NCI-H1092 (cell line): Measurements from ENCODE around the gene UQCR10.

Source experiments
- DNase-seq: peaks from one replicate; lab custom pipeline; 2025; lab: John Stamatoyannopoulos, UW

UQCR10 gene

DNA sequence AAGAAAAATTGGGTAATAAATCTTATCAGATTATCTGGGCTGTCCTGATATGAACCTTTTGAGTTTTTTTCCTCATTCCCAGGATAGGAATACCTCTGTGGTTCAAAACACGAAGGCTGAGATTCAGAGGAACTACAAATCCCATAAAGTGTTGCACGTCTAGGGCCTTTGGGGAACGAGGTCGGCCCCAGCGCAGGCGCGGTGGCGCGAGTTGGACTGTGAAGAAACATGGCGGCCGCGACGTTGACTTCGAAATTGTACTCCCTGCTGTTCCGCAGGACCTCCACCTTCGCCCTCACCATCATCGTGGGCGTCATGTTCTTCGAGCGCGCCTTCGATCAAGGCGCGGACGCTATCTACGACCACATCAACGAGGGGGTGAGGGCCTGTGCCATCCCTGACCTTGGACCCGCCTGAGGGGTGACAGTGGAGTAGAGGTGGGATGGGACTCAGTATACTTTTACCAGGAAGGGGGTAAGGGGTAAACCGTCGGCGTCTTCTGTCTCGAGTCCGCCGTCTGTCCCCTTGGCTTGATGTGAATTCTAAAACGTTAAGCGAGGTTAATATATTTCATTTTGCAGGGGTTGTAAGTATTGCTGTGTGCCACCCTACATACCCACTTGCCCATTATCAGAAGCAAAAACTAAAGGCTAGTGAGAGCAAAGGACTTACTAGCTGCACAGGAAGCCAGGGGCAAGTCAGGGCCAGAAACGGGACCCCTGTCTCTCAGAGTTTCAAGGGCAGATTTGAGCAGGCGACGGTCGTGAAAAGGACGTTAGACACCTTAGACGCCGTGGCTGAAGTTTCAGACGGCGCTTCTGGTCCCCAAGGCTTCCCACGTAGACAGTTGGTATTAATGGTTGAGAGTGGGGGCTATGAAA, at the start of gene UQCR10:
TSS of gene UQCR10 (plus strand) at position 199 of the 881 bp plus-strand sequence. CDS start at position 229, 30 bp downstream.
- DNase-seq, result peak; percentile 90

- DNase-seq, result no peak
Observed at GRCh38 chr22:29717789-29718188, 49.4 kb upstream of the UQCR10 start.

GRCh38 chr22:29718949-29719898, 47.9 kb upstream of the UQCR10 start:
- DNase-seq, result no peak

GRCh38 chr22:29719899-29720645, 47.1 kb upstream of the UQCR10 start, which contains the start of gene CABP7:
TSS of gene CABP7 (plus strand) at chr22:29720003. CDS start at chr22:29720425, 422 bp downstream.
- no peak for DNase-seq

DNA sequence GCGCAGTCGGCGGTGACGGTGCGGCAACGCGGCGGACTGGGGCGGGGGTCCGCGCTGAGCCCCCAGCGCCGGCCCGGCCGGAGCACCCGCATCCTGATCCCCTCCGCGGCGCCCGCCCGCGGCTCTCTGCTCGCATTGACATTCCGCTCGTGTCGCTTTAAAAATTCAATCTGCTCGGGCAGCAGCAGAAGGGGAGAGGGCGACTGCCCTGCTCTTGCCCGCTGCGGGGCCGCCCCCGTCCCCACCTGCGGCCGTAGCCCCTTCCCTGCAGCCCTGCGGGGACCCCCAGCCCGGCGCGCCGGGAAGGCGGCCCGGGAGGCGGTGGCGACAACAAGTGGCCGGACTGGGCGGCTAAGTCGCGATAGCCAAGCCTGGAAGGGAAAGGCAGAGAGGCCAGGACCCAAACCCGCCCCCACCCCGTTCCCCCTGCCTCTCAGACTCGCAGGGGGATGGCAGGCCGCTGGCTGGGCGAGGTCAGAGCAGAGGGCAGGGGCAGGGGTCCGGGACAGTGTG, 46.3 kb upstream of the UQCR10 start:
- DNase-seq, result no peak

GRCh38 chr22:29722151-29722550, 45.0 kb upstream of the UQCR10 start:
- DNase-seq, result no peak

- no peak for DNase-seq
Observed at GRCh38 chr22:29722587-29722986, 44.6 kb upstream of the UQCR10 start.

- no peak for DNase-seq
Observed at GRCh38 chr22:29723766-29724165, 43.4 kb upstream of the UQCR10 start.

- no peak for DNase-seq
Observed at GRCh38 chr22:29724843-29725242, 42.3 kb upstream of the UQCR10 start.

GRCh38 chr22:29726106-29726505, 41.1 kb upstream of the UQCR10 start:
- no peak for DNase-seq

DNA sequence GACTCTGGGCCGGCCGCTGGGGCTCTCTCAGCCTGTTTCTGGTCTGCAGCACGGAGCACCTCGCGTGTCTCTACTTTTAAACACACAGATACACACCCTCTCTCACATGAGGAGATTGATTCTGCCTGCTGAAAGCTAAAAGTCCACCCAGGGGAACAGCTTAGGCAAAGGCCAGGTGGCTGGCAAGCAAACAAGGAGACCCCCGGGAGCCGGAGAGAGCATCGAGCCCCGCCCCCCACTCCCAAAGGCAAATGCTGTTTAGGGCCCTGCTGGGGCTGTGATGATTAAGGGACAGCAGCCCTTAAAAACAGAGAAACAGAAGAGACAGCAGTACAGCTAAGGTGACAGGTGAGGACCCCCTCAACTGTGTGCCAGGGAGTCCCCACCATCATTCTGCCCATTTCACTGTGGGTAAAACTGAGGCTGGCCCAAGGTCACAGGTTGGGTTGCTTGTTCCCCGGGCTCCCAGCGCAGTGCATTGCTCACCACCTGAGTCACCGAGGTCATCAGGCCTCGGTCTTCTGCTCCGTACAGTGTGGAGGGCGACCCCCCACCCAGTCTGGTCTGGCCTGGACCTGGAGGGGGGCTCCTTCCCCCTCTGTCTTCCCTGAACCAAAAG, 40.5 kb upstream of the UQCR10 start:
- no peak for DNase-seq

DNA sequence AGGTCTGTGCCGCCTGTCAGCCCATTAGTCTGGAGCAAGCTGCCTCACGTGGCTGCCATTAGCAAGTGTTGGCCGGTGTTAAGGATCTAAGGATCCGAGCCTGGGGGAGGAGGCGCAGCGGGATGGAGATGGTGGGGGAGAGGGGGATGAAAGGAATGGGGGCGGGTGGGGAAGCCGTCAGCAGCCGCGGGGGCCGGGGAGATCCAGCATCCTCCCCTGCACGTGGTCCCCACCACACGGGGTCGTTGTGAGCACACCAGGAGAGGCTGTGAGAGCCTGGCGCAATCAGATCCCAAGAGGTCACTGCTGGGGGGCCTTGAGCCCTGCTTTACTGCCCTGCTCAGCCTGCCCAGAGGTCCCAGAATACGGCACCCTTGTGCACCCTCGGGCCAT, 40.0 kb upstream of the UQCR10 start:
- DNase-seq, result peak; percentile 14

- no peak for DNase-seq
Observed at GRCh38 chr22:29729161-29729560, 38.0 kb upstream of the UQCR10 start.

- no peak for DNase-seq
Observed at GRCh38 chr22:29731058-29731850, 35.9 kb upstream of the UQCR10 start.

DNA sequence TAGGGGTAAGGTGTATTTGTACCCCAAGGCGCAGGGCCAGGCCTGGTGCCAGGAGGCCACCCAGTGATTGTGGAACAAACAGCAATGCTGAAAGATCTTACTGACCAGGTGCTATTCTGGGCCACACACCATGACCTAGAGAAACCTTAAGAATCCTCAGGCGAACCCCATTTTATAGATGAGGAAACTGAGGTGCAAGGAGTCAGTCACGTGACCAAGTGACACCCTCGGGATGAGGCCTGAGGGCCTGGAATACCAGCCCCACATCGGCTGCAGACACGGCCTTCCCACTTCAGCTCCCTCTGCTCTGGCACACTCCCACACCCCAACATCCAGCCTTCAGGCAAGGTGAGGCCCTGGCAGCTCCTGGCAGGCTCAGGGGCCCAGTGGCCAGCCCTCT, 34.3 kb upstream of the UQCR10 start:
- no peak for DNase-seq

- DNase-seq, result peak; percentile 70
Observed at GRCh38 chr22:29733362-29734201, 33.6 kb upstream of the UQCR10 start.

DNA sequence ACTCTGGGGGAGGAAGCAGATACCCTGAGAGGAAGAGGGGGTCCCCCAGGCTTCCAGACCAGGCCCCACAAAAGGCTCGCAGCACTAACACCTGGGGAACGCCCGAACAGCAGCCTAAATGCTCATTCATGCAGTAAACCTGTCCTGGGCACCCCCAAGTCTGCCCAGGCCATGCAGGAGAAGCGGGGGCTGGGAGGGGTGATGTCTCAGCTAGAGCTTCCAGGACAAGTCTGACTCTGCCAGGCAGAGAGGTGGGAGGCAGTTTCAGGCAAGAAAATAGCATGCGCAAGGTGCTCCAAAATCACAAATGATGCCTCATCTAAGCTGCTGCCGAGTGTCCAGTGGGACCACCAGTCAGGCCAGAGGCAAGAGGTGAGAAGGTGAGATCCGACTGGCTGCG, 32.8 kb upstream of the UQCR10 start:
- no peak for DNase-seq

DNA sequence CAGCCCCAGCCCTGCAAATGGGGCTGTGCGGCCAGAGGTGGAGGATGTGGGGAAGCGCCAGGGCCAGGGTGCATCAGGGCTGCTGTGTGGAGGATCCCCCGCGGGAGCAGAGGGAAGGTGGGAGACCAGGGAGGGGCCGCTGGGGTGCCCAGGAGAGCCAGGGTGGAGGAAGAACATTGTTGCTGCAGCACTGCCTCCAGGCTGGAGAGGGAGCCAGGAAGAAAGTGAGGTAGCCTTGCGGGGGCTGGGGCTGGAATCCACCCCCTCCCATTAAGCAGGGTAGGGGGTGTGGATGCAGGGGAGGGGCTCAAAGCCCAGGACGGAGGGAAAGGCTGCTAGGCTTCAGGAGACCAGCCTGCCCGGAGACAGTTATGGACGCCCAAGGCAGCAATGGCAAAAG, 32.3 kb upstream of the UQCR10 start:
- DNase-seq, result no peak

DNA sequence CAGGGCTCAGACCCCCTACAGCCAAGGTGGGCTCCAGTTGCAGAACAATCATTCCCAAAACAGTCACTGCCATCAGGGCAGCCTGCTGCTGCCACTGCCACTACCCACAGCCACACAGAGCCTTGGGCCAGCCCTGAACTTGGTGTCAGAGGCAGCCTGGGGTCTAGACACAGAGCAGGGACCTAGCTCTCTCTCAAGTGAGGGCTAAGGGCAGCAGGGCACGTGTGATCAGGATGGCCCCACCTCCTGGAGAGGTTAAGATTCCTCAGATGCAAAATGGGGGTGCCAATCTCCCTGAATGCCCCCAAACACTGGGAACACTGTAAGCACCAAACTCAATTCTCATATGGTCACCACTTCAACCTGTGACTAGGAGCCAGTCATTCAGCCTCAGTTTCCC, 31.8 kb upstream of the UQCR10 start:
- no peak for DNase-seq
